Measurements from ENCODE around the gene PDZD8.

DNA sequence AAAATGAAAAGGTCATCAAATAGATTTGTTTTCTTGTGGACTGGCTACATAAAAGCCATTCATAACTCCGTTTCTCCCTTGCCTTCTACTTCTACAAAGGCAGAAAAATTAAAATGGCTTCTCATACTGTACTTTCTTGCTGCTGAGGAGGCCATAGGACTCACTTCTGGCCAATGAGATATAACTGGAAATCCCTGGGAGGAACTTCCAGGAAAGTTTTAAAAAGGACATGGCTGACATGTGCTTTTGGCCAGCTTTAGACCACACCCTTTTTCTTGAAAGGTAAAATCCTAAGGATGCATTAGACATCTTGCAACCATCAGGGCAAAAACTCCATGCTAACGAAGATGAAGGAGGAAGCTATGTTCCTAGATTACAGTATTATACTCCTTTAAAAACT lies 58.5 kb downstream of the PDZD8 start:
- TF ChIP-seq, protein P1, sequence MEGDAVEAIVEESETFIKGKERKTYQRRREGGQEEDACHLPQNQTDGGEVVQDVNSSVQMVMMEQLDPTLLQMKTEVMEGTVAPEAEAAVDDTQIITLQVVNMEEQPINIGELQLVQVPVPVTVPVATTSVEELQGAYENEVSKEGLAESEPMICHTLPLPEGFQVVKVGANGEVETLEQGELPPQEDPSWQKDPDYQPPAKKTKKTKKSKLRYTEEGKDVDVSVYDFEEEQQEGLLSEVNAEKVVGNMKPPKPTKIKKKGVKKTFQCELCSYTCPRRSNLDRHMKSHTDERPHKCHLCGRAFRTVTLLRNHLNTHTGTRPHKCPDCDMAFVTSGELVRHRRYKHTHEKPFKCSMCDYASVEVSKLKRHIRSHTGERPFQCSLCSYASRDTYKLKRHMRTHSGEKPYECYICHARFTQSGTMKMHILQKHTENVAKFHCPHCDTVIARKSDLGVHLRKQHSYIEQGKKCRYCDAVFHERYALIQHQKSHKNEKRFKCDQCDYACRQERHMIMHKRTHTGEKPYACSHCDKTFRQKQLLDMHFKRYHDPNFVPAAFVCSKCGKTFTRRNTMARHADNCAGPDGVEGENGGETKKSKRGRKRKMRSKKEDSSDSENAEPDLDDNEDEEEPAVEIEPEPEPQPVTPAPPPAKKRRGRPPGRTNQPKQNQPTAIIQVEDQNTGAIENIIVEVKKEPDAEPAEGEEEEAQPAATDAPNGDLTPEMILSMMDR (IDR thresholded peaks at IDR 0.05; ENCODE audit: low read depth, low read length) = no peak
- TF ChIP-seq EZH2phosphoT487 (IDR thresholded peaks at IDR 0.05; ENCODE audit: low read depth) = no peak
